Stimulated activated CD8-positive, alpha-beta memory T cell treated with anti-CD3 and anti-CD28 coated beads, Interleukin-15, amount 100 ng/mL, for 24 hours (primary cell): ENCODE results near the gene DTHD1.

ENCODE experiments used
- DNase-seq: peaks from one replicate; pipeline ENCODE4 v3.0.0-alpha.2; 2020; ENCODE audit warnings: low read depth

DTHD1 gene

DNA sequence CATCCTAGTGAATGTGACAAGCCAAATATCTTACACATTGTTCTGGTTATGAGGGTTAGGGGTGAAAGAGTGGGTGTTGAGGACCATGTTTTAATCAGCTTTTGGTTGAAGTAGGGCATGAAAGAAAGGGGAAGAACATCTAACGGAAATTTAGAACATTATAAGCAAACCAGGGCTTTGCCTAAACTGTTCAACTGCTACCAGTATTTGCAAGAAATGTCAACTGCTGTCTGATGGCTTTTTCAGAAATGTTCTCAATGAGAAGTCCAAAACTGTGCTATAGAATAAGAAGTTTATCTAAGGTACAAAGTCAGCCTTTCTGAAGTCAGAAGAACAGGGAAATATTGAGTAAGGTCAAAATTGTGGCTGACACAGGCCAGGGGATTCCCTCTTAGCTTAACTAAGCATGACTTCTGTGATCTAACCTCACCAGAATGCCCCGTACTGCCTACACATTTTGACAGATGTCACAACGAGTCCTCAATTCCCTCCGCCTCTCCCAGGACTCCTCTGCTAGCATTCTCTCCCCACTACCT is 67.1 kb downstream of the DTHD1 start:
- no peak for DNase-seq

DNA sequence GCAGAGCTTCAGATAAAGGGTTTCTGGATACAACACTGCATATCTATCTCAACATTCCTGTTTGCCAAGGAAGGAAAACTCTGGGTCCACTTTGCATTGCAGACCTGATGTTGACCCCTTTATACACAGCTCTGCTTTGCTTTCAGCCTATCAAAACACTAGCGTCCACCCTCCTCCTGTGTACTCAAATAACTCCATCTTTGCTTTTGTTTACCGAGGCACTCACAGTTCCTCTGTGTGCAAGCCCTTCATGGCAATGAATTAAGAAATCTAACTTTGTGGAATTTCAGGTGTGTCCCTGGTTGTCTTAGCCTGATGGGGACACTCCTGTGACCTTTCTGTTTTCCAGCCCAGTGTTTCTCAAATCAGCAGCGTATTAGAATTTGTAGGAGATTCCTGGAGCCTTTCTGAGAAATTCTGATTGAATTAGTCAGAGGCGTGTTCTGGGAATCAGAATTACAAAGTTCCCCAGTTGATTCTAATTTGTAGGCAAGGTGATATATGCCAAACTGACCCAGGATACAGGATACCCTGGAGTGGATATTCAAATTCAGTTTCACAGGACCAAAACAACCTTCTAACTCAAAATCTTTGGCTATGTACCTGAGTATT is 68.6 kb downstream of the DTHD1 start:
- no peak for DNase-seq

DNA sequence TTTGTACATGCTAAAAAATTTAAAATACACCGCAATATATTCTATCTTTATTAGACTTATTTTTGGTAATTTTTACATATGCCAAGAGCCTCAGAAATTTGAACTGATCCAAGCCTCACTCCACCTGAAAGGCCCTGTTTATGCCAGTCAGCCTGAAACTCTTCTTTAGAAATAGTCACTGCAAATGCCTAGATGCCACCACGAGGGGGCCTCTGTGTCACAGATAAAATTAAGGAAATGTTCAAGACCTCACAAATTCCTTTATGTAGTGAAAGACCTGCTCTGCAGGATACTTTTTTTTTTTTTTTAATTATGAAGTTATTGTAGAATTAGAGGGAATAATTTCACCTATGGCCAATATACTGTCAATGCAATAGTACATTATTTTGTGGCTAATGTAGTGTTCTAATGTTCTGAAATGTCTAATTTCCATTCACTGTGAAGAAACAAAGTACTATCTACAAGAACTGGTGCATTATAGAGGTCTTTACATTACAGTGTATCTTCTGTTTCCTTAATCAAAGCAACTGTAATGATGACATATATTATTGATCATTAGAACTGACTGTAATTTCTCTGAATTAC is 69.8 kb downstream of the DTHD1 start:
- DNase-seq = peak; percentile 13

DNA sequence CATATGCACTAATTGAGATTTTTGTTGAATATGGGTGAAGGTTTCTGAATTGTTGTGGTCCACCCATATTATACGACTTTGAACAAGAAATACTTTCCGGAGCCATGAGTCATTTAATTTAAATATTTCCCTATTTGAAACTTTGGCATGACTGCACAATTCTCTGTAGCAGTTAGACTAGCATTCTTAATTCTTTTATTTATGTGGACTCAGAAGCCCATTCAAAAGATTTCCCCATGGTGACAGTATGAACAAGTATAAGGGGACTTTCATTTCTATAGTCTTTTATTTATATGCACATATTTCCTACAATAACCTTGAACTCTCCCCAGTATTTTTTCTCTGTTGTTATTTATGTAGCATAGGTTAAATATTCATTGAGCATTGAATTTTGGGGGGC is 72.6 kb downstream of the DTHD1 start:
- no peak for DNase-seq

DNA sequence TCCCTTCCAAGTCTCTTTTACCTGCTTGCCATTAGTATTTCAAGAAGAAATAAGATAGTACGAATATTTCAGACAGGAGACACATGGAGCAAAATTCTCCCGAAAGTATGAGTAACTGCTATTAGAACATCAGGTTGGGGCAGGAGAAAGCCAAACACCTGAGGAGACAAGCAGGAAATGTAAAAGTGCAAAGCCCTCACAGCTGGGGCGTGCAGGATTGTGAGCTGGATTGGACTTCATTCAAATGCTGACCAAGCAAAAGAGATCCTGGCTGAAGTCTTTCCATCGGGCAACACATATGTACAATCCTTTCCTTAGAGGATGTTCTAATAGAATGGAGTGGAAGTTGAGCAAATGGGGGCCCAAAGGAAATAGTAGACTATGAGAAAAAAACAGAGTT is 76.8 kb downstream of the DTHD1 start:
- no peak for DNase-seq

DNA sequence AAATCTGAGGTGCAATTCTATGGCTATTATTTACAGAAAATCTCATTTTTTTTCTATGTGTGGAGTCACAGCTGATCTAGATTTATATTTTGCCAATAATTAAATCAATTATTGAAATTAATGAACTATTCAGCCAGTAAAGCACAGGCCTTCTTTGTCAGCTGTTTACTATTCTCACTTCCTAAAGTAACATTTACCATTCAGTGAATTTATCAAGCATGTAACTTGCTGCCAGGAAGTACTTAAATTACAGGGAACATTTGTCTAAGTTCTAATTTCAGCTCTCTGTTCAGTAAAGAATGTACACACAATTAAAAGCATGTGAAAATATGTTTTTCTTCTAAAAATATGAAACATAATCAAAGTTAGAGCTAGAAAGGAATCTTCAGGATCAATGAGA is 79.3 kb downstream of the DTHD1 start:
- no peak for DNase-seq

DNA sequence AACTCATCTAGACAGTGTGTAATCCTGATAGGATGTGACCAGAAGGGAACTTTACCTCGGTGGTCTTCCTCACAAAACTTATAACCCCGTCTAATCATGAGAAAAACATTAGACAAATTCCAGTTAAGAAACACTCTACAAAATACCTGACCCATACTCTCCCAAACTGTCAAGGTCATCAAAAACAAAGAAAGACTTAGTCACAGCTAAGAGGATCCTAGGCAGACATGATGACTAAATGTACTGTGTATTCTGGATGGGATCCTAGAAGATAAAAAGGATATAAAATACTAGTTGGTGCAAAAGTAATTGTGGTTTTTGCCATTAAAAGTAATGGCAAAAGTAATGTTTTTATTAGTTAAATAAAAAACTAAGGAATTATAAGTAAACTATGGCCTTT is 81.6 kb downstream of the DTHD1 start:
- DNase-seq = no peak

DNA sequence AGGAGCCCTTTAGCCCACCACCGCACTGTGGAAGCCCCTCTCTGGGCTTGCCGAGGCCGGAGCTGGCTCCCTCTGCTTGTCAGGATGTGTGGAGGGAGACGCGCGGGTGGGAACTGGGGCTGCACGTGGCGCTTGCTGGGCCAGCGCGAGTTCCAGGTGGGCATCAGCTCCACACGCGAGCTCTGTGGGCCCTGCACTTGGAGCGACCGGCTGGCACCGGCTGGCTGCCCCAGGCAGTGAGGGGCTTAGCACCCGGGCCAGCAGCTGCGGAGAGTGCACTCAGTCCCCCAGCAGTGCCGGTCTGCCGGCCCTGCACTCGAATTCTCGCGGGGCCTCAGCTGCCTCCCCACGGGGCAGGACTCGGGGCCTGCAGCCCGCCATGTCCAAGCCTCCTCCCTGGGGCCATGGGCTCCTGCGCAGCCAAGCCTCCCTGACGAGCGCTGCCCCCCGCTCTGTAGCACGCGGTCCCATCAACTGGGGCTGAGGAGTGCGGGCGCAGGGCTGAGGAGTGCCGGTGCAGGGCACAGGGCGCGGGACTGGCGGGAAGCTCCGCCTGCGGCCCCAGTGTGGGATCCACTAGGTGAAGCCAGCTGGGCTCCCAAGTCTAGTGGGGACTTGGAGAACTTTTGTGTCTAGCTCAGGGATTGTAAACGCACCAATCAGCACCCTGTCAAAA is 93.6 kb downstream of the DTHD1 start:
- DNase-seq = no peak

DNA sequence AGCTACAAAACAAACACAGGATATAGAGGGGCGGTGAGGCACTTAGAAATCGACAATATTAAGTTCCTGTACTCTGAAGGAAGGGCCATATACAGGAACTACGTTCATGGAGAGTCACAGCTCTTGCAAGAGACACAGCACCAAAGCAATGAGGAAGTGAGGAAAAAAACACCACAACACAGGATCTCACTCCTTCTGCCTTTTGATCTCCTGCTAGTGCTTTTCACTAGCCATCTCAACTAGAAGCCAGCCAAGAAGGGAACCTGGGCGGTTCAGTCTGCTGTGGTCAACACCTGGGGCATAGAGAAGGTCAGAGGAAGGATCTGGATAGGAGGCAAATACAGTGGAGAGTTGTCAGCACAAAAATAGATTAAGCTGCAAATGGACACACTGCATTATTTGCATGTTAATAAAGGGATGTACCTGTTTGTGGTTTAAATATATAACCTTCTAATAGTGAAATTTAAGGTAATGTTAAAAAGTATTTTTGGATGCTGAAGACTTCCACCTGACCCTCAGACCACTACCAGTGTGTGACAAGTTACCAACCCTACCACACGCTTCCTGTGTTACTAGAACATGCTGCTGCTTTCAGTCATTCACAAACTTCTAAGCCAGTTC is 104.6 kb downstream of the DTHD1 start:
- DNase-seq = no peak

DNA sequence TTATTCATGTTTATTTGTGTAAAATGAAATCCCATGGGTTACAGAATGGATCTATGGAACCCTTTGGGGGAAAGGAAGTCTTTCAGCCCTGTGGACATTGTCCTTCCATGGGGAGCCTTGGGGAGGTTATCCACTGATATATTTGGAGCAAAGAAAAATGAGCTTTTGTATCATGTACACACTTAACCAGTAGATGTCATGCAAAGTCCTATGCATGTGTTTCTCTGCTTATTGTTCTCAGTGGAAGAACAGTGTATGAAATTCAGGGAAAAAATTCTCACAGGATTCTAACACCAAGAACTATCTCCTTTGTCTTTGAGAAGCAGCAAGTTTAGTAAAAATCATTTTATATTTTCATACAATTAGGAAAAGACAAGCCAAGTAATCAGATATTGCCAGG is 105.3 kb downstream of the DTHD1 start:
- no peak for DNase-seq

DNA sequence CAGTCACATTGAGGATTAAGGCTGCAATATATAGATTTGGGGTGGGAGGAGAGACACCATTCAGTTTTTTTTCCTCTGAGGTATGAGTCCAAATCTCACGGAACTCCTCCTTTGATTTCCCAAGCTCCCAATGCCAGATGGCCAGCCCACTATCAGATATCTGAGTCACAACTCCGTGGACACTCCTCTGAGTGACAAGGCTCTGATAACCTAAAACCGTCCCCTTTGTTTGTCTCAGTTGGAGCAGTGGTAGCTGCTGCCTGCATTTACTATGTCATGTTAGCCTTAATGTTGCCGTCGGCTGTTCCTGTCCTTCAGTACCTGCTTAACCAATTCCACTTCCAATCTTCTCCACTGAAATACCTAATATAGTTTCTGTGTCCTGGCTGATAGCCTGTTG is 107.3 kb downstream of the DTHD1 start:
- DNase-seq = no peak

DNA sequence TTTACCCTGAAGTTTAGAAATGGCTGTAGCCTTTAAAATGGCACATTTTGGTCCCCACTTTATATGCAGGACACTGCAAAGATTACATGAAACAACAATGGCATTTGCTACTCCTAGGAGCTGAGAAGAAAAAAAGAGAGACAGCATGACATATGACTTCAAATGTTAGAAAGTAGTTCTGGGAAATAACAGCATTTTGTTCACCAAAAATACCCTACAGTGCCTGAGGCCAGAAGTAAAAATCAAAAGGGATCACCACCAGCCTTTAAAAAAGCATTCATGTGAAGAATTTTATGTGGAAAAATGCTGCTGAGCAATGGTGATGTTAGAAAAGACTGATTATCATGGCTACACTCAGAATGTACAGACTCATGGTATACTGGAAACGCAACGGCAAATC is 110.0 kb downstream of the DTHD1 start:
- no peak for DNase-seq

DNA sequence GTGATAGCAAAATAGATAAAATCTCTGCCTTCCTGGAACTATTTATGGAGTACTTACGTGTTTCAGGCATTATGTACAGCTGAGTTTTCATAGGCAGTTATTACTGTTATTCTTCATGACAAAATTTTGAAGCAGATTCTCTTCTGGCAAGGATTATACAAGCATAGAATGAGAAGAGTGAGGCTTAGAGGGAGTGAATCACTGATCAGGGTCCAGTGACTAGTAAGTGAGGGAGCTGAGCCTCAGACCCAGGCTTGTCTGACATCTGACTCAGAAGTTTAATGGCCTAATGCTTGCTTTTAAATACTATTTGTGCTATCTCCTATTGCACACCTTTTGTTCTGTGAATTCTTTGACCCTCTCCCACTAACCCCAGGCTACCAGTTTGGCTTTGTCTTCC is 110.6 kb downstream of the DTHD1 start:
- no peak for DNase-seq

DNA sequence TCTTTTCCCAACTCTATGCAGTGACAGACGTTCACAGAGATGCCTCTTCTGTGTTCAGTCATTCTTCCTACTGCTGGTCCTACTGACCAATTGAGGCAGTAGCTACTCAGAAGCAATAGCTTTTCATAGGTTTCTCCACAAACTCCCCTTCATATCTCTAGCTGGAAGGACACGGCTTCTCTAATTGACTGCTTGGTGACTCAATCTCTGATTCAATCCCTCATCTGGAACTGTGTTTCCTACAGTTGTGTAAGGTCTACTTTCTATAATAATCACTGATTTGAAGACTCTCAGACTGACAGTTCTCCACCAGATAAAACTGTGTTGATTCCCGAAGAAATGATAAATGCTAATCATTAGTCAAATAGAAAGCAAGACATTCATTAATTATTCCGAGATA is 111.5 kb downstream of the DTHD1 start:
- no peak for DNase-seq
